Type B pancreatic cell (in vitro differentiated cells): ENCODE results near the gene EVC. TPM values are rescaled to one million over a fixed set of nuclear protein-coding genes. Genes with fewer than 3 reads are reported as not detected.

Experiments
- DNase-seq: peaks from one replicate; pipeline ENCODE4 v3.0.0; 2021; ENCODE audit warnings: mixed read lengths; ENCODE audit not compliant: unreplicated experiment; ENCODE audit errors: extremely low spot score
- H3K27ac Mint-ChIP-seq: 2 replicates; pipeline ENCODE4 v1.8.0; 2021; ENCODE audit warnings: mild to moderate bottlenecking, mixed read lengths
- H3K27me3 Mint-ChIP-seq: 2 replicates; pipeline ENCODE4 v1.8.0; 2021; ENCODE audit warnings: mixed read lengths
- H3K36me3 Mint-ChIP-seq: 2 replicates; pipeline ENCODE4 v1.8.0; 2021; ENCODE audit warnings: mixed read lengths
- H3K4me1 Mint-ChIP-seq: one replicate; pipeline ENCODE4 v1.8.0; 2021; ENCODE audit warnings: mixed read lengths; ENCODE audit not compliant: unreplicated experiment
- H3K4me3 Mint-ChIP-seq: 2 replicates; pipeline ENCODE4 v1.8.0; 2021; ENCODE audit warnings: mild to moderate bottlenecking, mixed read lengths
- H3K9me3 Mint-ChIP-seq: 2 replicates; pipeline ENCODE4 v1.8.0; 2021; ENCODE audit warnings: mixed read lengths
- total RNA-seq: library from RNA; stranded (reverse); gene quantifications from 2 replicates; pipeline ENCODE4 v1.2.1, GENCODE V29; 2021; ENCODE audit warnings: low replicate concordance
- TF ChIP-seq, protein P1 (sequence below): fragments of 200-600 bp; sonication (generic); conservative IDR thresholded peaks from 2 replicates; pipeline ENCODE4 v1.5.0; 2021; ENCODE audit warnings: antibody characterized with exemption, mild to moderate bottlenecking

EVC gene
- total RNA-seq, 1 donor from 2014 or later = 29.2 TPM

DNA sequence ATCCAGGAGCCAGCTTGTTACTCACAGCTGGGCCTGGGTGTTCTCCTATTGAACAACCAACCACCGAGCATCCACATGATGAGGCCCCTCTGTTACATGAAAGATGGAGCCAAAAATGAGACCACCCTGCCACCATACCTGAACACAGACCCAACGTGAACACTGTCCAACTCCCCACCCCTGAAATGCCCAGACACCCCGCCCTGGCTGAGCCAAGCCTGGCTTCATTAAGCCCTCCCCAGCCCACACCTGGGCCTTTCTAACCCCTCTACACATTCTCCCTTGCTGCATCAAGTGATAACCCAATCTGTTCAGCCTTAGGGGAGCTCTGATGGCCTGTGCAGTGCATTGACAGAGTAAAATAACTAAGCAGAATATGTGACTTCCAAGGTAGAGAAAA, 80.7 kb downstream of the EVC start:
- Mint-ChIP-seq H3K36me3 (peaks cover 29% of the 10 kb centered on the region), H3K4me3 (no peak overlapping the region), H3K27me3 (no peaks in the 10 kb centered on the region), H3K27ac (no peak overlapping the region), H3K4me1 (no peaks in the 10 kb centered on the region), H3K9me3 (no peaks in the 10 kb centered on the region)
- no peak for DNase-seq
- TF ChIP-seq, protein P1, sequence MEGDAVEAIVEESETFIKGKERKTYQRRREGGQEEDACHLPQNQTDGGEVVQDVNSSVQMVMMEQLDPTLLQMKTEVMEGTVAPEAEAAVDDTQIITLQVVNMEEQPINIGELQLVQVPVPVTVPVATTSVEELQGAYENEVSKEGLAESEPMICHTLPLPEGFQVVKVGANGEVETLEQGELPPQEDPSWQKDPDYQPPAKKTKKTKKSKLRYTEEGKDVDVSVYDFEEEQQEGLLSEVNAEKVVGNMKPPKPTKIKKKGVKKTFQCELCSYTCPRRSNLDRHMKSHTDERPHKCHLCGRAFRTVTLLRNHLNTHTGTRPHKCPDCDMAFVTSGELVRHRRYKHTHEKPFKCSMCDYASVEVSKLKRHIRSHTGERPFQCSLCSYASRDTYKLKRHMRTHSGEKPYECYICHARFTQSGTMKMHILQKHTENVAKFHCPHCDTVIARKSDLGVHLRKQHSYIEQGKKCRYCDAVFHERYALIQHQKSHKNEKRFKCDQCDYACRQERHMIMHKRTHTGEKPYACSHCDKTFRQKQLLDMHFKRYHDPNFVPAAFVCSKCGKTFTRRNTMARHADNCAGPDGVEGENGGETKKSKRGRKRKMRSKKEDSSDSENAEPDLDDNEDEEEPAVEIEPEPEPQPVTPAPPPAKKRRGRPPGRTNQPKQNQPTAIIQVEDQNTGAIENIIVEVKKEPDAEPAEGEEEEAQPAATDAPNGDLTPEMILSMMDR = no peak

DNA sequence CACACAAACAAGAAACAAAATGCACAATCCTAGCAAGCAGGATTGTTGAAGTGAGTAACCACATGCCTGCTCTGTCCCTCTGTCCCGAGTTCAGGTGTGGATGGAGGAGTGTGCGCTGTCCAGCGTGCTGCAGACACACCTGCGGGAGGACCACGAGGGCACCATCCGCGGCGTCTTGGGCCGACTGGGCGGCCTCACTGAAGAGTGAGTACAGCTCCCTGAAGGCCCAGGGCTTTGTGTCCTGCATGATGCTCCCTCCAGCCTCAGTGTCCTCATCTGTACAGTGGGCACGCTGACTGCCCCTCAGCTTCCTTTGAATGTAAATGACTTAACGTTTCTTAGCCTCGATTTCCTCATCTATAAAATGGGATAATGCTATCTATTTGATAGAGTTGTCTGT, 82.5 kb downstream of the EVC start:
- Mint-ChIP-seq H3K27me3 (no peaks in the 10 kb centered on the region), H3K36me3 (peaks cover 12% of the 10 kb centered on the region), H3K4me1 (no peaks in the 10 kb centered on the region), H3K27ac (no peak overlapping the region), H3K4me3 (no peak overlapping the region), H3K9me3 (no peaks in the 10 kb centered on the region)
- DNase-seq = no peak
- TF ChIP-seq, protein P1 = no peak

DNA sequence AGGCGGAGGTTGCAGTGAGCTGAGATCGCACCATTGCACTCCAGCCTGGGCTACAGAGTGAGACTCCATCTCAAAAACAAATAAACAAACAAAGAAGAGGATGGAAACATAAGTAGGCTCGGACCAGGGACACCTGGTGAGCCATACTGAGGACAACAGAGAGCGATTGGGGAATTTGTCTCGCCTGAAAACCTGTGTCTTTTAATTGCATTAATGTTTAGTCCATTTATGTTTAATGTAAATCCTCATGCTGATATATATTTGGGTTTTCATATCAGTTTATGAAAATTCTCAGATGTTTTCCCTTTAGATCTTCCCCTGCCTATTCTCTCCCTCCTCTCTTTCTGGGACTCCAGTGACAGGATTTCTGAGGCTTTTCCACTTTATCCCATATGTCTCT, 84.6 kb downstream of the EVC start:
- no peaks in the 10 kb centered on the region for H3K9me3 Mint-ChIP-seq
- no peaks in the 10 kb centered on the region for H3K27me3 Mint-ChIP-seq
- H3K27ac Mint-ChIP-seq = no peak overlapping the region
- no peak for DNase-seq
- no peak overlapping the region for H3K4me3 Mint-ChIP-seq
- no peaks in the 10 kb centered on the region for H3K4me1 Mint-ChIP-seq
- TF ChIP-seq, protein P1 = no peak
- H3K36me3 Mint-ChIP-seq = peaks cover 10% of the 10 kb centered on the region

DNA sequence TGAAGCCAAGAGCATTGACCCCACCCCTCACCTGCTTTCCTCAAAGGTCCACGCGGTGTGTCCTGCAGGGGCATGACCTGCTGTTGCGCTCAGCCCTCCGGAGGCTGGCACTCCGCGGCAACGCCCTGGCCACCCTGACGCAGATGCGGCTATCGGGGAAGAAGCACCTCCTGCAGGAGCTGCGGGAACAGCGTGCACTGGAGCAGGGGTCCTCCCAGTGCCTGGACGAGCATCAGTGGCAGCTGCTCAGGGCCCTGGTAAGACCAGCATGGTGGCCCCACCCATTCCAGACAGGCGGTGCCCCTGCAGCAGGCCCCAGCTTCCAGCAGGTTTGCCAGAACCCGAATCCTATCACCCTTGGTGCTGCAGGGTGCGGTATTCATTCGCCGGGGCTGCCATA, 86.0 kb downstream of the EVC start:
- TF ChIP-seq, protein P1 = no peak
- no peak overlapping the region for H3K27ac Mint-ChIP-seq
- peaks cover 14% of the 10 kb centered on the region for H3K36me3 Mint-ChIP-seq
- H3K27me3 Mint-ChIP-seq = no peaks in the 10 kb centered on the region
- no peaks in the 10 kb centered on the region for H3K9me3 Mint-ChIP-seq
- H3K4me3 Mint-ChIP-seq = no peak overlapping the region
- no peak for DNase-seq
- H3K4me1 Mint-ChIP-seq = no peaks in the 10 kb centered on the region

DNA sequence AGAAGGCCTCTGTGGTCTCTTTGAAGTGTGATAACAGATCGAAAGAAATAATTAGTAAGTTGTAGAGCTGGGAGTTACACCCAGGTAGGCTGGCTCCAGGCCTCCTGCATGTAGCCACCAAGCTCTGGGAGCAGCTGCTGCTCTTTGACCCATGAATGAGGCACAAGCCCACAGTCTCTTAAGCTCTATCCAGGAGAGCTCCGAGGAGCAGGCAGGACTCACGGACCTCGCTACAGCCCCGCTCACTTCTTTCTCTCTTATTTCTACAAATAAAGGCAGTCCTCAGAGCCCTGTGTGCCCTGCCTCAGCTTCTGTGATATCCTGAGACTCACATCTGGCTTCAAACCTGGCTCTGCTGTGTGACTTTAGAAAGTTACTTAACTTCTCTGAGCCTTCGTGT, 86.9 kb downstream of the EVC start:
- no peak for DNase-seq
- TF ChIP-seq, protein P1 = no peak
- Mint-ChIP-seq H3K36me3 (peaks cover 19% of the 10 kb centered on the region), H3K4me3 (no peak overlapping the region), H3K27ac (no peak overlapping the region), H3K4me1 (no peaks in the 10 kb centered on the region), H3K27me3 (no peaks in the 10 kb centered on the region), H3K9me3 (no peaks in the 10 kb centered on the region)

DNA sequence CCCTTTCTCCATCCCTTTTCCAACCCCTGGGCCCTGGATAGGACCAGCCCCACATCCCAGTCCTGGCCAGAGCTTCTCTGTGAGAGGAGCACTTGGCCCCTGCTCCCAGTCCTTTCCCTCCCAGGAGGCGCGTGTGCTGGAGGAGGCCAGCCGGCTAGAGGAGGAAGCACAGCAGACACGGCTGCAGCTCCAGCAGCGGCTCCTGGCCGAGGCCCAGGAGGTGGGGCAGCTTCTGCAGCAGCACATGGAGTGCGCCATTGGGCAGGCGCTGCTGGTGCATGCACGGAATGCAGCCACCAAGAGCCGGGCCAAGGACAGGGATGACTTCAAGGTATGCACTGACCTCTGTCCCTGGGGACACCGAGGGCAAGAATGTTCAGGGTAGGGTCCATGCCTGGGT, 87.5 kb downstream of the EVC start:
- Mint-ChIP-seq H3K27me3 (no peaks in the 10 kb centered on the region), H3K4me1 (no peaks in the 10 kb centered on the region), H3K4me3 (no peak overlapping the region), H3K36me3 (peaks cover 25% of the 10 kb centered on the region), H3K9me3 (no peaks in the 10 kb centered on the region), H3K27ac (no peak overlapping the region)
- no peak for DNase-seq
- TF ChIP-seq, protein P1 = no peak
